T1000 (cell line): ENCODE measurements around the gene RAP1GAP2.
A peak's percentile ranks its signal among the peaks of the same experiment; 100 is the strongest.

Source experiments
- DNase-seq: peaks from one replicate; lab custom pipeline; 2025; ENCODE audit warnings: mixed read lengths; lab: John Stamatoyannopoulos, UW

RAP1GAP2 gene

DNA sequence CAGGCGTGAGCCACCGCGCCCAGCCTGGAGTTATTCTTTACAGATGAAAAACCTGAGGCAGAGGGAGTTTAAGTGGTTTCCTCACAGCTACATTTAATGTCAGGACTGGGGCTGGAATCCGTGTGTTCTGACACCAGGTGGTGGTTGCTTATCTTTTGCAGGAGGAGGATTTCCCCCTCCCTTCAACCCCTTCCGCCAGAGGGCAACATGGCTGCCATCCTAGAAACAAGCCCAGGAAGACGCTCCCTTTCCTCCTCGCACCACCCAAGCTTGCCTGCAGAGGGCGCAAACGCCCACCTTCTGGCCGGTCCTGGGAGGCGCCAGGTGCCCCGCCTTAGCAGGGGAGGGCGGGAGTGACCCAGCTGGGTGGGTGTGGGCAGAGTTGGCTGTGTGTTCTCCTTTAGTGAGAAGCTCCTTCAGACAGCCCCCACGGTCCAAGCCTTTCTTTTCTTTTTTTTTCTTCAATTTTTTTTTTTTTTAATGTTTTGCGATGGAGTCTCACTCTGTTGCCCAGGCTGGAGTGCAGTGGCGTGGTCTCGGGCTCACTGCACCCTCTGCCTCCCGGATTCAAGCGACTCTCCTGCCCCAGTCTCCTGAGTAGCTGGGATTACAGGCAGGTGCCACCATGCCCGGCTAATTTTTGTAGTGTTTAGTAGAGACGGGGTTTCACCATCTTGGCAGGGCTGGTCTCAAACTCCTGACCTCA is 9.9 kb upstream of the RAP1GAP2 start:
- peak; percentile 38 for DNase-seq

- DNase-seq = no peak
These were observed 6.5 kb upstream of the RAP1GAP2 start for GRCh38 chr17:2789700-2790099.

- no peak for DNase-seq
These were observed 3.7 kb upstream of the RAP1GAP2 start for GRCh38 chr17:2792366-2793169.

DNA sequence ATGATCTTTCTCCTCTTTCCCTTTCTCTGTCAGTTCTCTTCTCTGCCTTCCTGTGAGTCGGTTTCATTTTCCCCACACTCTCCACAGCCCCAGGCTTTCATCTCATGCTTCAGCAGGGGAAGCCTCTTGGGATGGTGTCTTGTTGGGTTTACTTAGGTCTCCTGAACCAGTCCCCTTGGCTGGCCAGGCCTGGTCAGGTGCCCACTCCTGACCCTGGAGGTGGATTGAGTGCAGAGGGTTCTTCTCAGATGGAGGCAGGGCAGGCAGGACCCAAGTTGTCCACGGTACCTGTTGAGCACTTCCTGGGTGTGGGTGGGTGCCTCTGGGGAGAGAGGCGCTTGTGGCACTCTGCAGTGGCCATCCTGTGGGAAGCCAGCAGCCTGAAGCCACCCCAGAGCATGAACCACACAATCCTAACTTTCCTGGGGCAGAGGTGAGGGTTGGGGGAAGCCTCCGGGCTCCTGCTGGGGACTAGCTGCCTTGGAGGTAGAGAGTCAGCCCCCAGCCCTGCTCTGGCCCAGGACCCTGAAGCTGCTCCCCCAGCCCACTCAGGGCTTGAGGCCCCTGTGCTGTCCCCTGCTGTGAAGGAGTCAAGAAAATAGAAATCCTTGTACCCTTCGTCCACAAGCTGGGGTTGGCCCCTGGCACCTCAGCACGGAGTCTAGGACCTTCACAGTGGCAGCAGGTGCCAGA is 2.0 kb upstream of the RAP1GAP2 start:
- no peak for DNase-seq

- no peak for DNase-seq
These were observed 636 bp upstream of the RAP1GAP2 start for GRCh38 chr17:2795441-2796163.

DNA sequence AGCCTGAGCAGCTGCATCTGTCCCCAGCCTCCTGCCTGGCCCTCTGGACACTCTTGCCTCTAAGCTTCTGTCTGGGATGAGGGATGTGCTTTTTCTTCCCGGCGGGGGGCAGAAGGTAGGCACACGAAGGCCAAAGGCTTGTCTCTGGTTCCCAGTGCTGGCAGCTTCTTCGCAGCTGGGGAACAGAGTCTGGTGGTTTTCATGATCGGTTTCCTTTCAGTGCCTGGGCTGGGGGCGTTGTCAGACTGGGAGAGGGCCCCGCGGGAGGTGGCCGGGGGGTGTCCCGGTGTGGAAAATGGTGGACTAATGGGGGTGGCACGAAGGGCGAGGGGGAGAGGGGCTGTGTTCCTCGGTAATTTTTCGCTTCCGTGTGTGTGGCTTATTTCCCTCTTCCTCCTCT is 988 bp downstream of the RAP1GAP2 start:
- no peak for DNase-seq

- no peak for DNase-seq
These were observed 1.4 kb downstream of the RAP1GAP2 start for GRCh38 chr17:2797637-2798036.

GRCh38 chr17:2798188-2798587 is 1.9 kb downstream of the RAP1GAP2 start:
- DNase-seq = no peak

DNA sequence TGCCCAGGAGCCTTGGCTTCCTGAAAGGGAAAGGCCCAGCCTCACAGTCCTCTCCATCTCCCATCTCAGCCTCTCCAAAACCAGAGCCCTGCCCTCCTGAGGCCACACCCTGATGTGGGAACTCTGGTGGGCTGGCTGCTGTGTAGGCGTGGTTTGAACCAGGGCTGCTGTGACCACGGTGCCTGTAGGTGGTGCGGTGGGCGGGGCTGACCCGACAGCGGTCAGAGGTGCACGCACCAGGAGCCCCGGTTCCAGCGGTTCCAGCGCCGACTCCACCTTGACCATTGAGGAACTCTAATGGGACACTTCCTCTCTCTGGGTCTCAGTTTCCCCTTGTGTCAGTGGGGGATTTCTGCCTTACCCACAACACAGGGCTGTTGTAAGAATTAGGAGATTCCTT is 2.4 kb downstream of the RAP1GAP2 start:
- DNase-seq = no peak

DNA sequence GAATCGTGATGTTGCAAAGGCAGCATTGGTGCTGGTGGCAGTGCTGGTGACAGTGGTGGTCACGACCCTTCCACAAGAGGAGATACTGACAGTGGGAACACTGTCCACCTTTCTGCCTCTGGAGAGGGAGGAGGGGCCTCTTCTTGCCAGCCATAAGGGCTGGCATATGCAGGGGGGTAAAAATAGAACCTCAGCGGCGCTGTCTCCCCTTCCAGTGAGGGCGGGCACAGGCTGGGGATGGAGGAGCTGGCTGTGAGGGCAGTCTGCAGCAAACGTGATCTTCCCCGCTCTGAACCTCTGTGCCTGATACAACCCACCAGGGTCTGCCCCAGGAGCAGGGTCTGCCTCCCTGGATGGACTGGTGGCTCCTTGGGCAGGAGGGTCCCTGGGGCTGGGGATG is 3.4 kb downstream of the RAP1GAP2 start:
- DNase-seq = no peak

- DNase-seq = no peak
These were observed 4.1 kb downstream of the RAP1GAP2 start for GRCh38 chr17:2800367-2800766.

DNA sequence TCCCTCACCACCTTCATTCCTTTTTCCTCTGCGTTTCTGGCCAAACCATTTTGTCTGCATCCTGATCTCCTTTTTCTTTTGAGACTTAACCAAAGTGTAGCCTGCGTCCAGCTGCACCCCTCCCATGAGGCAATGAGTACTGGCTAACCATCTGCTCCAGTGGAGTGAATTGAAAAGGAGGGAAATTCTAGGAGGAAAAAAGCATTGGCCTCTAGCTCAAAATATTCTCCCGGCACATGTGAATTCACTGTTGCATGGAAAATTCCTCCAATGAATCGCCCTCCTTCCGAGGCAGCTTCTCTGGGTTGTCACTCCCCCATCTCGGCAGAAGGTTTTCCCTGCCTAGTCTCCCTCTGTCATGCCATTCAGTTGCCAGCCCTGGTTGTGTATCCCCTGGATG is 5.6 kb downstream of the RAP1GAP2 start:
- DNase-seq = no peak

DNA sequence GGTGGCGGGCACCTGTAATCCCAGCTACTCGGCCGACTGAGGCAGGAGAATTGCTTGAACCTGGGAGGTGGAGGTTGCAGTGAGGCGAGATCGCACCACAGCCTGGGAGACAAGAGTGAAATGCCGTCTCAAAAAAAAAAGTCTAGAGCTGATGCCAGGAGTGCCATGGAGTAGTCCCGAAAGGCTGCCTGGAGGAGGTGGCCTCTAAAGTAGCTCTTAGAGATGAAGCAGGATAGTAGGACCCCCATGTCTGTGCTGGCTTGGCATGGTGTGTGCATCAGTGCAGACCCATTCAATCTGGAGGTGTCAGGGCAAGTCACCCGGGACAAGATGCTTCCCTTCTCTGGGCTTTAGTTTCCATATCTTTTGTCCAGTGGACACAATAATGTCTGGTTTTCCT is 6.3 kb downstream of the RAP1GAP2 start:
- no peak for DNase-seq

DNA sequence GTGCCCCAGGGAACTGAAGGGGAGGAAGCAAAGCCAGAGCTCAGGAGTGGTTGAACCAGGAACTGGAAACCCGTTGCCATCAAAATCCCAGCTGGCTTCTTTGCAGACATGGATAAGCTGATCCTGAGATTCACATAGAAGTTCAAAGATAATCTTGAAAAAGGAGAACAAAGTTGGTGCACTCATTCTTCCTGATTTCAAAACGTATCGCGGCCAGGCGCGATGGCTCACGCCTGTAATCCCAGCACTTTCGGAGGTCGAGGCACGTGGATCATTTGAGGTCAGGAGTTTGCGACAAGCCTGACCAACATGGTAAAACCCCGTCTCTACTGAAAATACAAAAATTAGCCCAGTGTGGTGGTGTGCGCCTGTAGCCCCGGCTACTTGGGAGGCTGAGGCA is 7.1 kb downstream of the RAP1GAP2 start:
- no peak for DNase-seq

DNA sequence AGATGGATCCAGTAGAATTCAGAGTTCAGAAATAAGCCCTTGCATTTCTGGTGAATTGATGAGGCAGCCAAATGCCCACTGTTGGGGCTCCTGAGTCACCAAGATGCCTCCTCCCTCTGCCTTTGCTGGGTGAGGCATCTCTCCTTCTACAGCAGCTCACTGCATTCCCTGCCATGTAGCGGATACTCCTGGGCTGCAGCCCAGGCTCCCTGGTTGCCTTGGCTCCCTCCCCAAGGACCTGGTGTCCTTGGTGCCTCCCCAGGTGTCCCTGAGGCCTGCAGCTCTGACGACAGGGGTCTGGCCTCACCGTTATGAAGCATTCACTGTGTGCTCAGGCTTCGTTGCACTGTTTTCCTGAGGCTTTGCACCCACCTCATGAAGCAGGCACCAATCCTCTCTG is 7.7 kb downstream of the RAP1GAP2 start:
- DNase-seq = no peak

GRCh38 chr17:2804912-2805311 is 8.7 kb downstream of the RAP1GAP2 start:
- DNase-seq = no peak

GRCh38 chr17:2805961-2806360 is 9.7 kb downstream of the RAP1GAP2 start:
- no peak for DNase-seq

- no peak for DNase-seq
These were observed 12.4 kb downstream of the RAP1GAP2 start for GRCh38 chr17:2808367-2809335.

DNA sequence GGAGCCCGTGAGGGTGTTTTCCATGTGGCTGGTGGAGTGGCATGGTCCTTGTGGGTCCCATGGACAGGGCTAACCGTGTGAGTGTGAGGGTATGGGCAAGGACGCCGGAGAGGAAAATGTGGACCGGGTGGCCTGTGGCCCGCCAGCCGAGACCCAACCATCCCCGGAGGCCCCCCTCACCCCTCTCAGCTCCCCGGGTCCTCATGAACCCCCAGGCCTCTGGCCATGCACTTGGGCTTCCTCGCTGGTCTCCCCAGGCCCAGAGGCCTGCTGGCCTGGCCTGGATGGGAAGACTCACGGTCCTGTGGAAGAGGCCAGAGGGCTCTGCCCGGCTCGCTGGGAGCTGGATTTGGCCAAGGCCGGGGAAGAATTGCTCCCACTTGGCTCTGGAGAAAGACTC is 13.1 kb downstream of the RAP1GAP2 start:
- no peak for DNase-seq

DNA sequence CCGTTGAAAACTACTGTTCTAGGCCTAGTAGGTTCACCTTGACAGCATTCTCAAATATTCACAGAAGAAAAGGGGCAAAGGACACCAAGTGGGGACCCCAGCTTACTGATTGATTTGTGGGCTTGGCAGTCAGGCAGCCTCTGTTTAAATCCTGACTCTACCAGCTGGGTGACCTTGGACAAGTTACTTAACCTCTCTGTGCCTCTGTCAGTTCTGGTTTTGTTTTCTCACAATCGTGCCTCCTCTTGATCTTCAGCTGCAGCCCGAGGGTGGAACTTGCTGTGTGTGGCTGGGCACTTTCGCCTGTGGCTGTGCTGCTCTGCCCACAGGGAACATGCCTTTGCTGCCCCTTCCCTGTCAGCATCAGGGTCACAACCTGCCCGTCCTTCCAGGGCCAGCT is 17.8 kb downstream of the RAP1GAP2 start:
- DNase-seq = no peak
